Epidermal melanocyte (primary cell): ENCODE measurements around the gene STXBP1.

Source experiments
- DNase-seq: peaks from one replicate; pipeline ENCODE4 v3.0.0; 2011; ENCODE audit warnings: low spot score; ENCODE audit not compliant: insufficient read length

The STXBP1 gene

GRCh38 chr9:127692071-127692470 lies 80.0 kb downstream of the STXBP1 start:
- DNase-seq, result no peak

GRCh38 chr9:127693143-127693542 lies 81.1 kb downstream of the STXBP1 start:
- no peak for DNase-seq

DNA sequence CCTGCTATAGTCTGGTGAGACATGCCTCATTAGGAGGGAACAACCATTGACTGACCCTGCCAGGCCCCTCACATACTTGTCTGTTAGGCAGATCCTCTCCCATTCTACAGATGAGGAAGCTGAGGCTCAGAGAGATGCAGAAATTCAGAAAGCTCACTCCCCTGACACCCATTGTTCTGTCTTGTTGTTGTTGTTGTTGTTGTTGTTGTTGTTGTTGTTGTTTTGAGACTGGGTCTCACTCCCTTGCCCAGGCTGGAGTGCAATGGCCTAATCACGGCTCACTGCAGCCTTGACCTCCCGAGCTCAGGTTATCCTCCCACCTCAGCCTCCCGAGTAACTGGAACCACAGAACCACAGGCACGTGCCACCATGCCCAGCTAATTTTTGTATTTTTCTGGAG lies 81.6 kb downstream of the STXBP1 start:
- DNase-seq, result no peak

DNA sequence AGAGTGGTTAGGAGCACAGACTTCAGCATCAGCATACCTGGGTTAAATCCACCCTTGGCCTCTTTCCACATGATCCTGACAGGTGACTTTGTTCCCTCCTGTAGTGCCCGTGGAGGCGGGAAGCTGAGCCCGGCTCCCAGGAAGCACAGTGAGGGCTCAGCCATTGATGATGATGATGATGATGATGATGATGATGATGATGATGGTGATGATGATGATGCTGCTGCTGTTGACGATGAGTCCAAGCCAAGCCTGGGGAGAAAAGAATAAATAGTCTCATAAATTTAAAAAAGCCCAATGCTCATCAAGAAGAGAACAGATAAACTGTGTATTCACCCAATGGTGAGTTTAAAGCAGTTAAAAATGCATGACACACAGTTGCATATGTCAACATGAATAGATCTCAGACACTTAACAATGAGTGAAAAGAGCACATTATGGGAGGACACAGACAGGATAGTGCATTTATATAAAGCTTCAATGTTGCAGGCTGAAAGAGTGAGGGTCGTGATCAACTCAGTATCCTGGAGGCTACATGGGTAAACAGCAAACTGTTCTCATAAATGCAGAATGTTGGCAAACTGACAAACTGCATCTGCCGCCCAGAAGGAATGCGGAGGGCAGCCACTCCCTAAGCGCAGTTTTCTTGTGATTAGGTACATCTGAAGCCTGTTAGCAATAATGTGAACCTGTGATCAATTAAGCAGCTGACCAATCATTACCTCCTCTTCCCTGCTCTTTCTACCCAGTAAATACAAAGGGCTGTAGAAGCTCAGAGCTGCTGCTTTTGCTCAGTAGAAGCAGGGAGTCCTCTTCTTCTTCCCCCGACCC lies 83.0 kb downstream of the STXBP1 start:
- DNase-seq, result no peak

DNA sequence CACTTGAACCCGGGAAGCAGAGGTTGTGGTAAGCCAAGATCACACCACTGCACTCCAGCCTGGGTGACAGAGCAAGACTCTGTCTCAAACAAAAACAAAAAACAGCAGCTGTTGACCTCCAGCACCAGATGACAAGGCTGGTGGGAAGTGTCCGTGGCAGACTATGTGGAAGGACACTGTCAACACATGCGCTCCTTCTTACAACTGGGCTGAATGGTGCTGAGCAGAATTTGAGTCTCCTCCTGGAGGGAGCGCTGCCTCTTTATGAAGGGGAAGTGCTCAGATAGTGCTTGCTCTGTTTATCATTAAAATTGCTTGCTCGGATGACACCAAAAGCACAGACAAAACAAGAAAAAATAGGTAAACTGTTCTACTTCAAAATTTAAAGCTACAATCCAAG lies 85.5 kb downstream of the STXBP1 start:
- no peak for DNase-seq

- DNase-seq, result no peak
These were observed 86.3 kb downstream of the STXBP1 start for GRCh38 chr9:127698386-127698785.

- peak; percentile 96 for DNase-seq
These were observed 87.1 kb downstream of the STXBP1 start for GRCh38 chr9:127698985-127699670.

GRCh38 chr9:127700140-127700539 lies 88.1 kb downstream of the STXBP1 start:
- no peak for DNase-seq

DNA sequence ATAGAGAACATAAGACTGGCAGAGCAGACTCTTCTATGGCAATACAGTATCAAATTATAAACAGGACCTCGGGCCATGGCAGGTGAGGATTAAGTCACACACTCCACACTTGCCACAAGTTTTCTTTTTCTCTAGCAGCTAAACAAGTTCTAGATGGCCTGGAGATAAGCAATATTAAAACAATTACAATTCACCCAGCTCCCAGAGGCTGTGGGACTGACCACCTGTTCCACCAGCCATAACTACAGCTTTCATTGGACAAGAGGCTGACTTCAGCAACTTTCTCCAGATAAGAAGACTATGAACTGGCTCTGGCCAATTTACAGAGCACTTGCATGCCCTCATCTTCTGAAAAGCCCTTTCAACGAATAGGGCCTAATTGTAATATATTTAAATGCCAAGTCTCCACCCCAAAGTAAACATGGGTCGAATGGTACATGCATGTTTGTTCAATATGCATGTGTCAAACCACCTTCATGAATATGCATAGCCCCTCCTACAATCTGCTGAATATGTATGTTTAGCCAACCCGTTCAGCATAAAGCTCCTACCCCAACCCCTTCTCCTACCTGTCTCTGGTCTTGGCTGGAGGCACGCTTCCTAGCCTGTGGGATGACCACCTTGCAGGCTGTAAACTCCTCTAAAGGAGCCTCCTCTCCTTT lies 88.6 kb downstream of the STXBP1 start:
- DNase-seq, result no peak

GRCh38 chr9:127703289-127703946 lies 91.3 kb downstream of the STXBP1 start:
- DNase-seq, result no peak

- no peak for DNase-seq
These were observed 93.7 kb downstream of the STXBP1 start for GRCh38 chr9:127705577-127706379.

DNA sequence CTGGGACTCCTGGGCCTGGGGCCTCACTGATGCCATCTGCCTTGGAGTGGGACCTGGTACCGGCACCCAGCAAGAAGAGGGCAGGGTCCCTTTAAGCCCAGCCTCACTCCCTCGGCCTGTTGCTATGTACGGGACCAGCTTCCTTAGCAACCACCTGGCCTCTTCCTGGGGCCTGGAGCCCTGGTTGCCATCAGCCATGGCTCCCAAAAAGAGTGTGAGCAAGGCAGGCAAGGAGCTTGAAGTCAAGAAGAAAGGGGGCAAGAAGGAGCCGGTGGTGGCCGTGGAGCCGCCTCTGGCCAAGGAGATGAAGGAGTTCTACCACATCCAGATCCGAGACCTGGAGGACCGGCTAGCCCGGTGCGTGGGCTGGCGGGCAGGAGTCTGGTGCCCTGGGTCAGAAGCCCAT lies 94.8 kb downstream of the STXBP1 start, which contains the start of gene CFAP157:
CFAP157 (plus strand) TSS at position 153 of the 406 bp plus-strand sequence; CDS start at position 197, 44 bp downstream.
- no peak for DNase-seq

- DNase-seq, result no peak
These were observed 95.7 kb downstream of the STXBP1 start for GRCh38 chr9:127707766-127708165.

GRCh38 chr9:127708952-127709587 lies 97.0 kb downstream of the STXBP1 start:
- DNase-seq, result no peak

DNA sequence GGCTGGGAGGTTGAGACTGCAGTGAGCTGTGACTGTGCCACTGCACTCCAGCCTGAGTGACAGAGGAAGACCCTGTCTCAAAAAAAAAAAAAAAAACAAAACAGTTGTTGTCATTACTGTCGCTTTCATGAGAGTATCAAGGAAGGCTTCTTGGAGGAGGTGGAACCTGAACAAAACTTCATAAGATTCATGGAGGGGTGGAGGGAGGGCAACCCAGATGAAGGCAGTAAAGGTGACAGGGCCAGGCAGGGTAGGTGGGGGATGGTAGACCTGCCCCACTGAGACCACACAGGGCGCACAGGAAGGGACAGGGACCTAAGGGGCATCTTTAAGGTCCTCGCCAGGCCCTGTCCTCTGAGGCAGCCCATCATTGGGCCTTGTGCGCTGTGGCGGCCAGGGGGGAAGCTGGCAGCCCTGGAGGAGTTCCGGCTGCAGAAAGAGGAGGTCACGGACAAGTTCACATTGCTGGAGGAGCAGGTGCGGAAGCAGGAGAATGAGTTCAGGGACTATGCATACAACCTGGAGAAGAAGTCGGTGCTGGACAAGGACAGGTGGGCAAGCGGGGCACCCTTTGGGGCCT lies 98.2 kb downstream of the STXBP1 start:
- no peak for DNase-seq

DNA sequence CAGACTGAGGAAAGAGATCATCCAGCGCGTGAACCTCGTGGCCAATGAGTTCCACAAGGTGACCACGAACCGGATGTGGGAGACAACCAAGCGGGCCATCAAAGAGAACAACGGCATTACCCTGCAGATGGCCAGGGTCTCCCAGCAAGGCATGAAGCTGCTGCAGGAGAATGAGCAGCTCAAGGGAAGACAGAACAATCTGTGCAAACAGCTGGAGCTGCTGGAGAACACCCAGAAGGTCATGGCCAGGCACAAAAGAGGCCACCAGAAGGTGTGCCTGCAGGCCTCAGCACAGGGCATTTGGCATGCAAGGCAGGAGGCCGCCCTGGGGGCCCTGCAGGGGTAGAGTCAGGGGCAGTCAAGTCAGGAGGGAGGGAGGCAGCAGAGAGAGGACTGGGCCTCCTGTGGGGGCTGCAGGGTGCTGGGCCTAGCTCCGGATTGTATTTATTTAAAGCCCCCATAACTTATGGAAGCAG lies 99.2 kb downstream of the STXBP1 start:
- DNase-seq, result no peak

DNA sequence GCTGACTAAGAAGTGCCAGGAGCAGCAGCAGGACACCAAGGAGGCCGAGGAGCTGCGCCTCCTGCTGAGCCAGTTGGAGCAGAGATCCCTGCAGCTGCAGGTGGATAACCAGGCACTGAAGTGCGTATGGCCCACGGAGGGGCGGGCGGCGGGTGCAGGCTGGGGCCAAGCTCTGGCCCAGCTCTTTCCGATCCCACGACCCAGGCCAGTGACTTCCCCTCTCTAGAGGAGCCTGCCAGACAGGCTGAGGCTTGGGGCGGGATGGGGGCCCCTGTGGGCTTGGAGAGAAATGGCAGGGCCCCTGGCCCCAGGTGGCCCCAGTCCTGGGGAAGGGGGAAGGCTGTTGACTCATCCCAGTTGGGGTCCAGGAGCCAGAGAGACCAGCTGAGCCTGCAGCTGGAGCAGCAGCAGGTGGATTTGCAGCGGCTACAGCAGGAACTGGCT lies 99.8 kb downstream of the STXBP1 start:
- DNase-seq, result no peak

- DNase-seq, result no peak
These were observed 100.3 kb downstream of the STXBP1 start for GRCh38 chr9:127712371-127712770.

GRCh38 chr9:127712867-127713266 lies 100.8 kb downstream of the STXBP1 start:
- DNase-seq, result no peak
